Measurements from ENCODE around the gene SLC23A2. TPM values are rescaled to one million over a fixed set of nuclear protein-coding genes. Genes with fewer than 3 reads are reported as not detected.

Gene SLC23A2
- total RNA-seq, 1 experiment from 2014 or later = 14.6 TPM

- ATAC-seq = no peak
- DNase-seq (ENCODE audit: low read depth, low spot score) = no peak
- no peaks in the 10 kb centered on the region for H3K36me3 ChIP-seq (ENCODE audit: control insufficient read depth, insufficient read depth, low read length)
- H3K27me3 ChIP-seq (ENCODE audit: control insufficient read depth, insufficient read depth, low read length) = no peaks in the 10 kb centered on the region
- in situ Hi-C loops (cut with HindIII; ENCODE audit: low pct_unique_long_range_greater_than_20kb, low sequenced_read_pairs) (no loop called here), intact Hi-C loops (cut with micrococcal nuclease; ENCODE audit: unreplicated experiment) (no loop called here)
- no peaks in the 10 kb centered on the region for H3K4me1 ChIP-seq (ENCODE audit: control insufficient read depth, insufficient read depth, low read length)
- H3K27ac ChIP-seq (ENCODE audit: low read length) = no peak overlapping the region
- ChIA-PET CTCF (interaction anchor here (0.6 kb wide), 1 partner anchor 72 kb away, joined by 4 read pairs; no protein-coding TSS in a partner anchor), POLR2A (no interaction called here)
- H3K4me3 ChIP-seq (ENCODE audit: low read depth in 2 of 2, low read length in 2 of 2) = no peak overlapping the region
- H3K9me3 ChIP-seq (ENCODE audit: control insufficient read depth, insufficient read depth, low read depth, low read length) = no peaks in the 10 kb centered on the region
- TF ChIP-seq CTCF (IDR thresholded peaks at IDR 0.05) (no peak), POLR2AphosphoS5 (IDR thresholded peaks at IDR 0.05; ENCODE audit: low read depth, low read length) (no peak), REST (IDR thresholded peaks at IDR 0.05; ENCODE audit: insufficient read depth in 1 of 2, low read depth in 2 of 2, low read length in 1 of 2) (no peak), TCF7L2 (IDR thresholded peaks at IDR 0.05; ENCODE audit: low read depth, low read length) (no peak), SIN3A (IDR thresholded peaks at IDR 0.05; ENCODE audit: borderline replicate concordance, insufficient read depth, low read depth, low read length) (no peak)
- BruUV-seq (replicated peaks) = no TSS peak
Measured at GRCh38 chr20:4896971-4897497, 104.3 kb downstream of the SLC23A2 start.

DNA sequence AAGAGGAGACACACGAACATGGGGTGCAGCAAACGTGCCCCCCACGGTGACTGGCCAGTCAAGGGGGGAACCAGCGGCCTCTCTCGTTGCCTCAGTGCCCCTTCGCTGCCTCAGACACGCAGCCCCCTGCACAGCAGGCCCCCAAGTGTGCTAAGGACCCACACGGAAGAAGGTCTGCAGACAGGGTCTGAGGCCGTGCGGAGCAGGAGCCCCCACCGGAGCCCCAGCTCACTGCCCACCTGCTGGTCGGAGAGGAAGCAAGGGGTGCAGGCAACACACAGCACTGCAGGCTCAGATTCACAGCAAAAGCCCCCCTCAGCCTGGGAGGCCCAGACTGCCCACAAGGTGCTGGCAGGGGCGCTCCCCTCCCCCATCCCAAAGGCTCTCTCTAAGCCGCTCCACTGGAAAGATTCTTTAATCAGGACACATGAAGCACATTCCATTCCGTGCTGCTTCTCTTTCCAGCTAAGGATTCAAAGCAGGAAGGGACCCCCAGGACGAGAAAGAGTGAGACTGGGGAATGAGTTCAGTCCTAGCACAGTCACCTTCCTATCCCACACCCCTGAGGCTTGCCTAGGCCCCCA, 105.1 kb downstream of the SLC23A2 start:
- Histone ChIP-seq H3K27ac (ENCODE audit: low read length) (no peak overlapping the region), H3K27me3 (ENCODE audit: control insufficient read depth, insufficient read depth, low read length) (no peaks in the 10 kb centered on the region), H3K4me1 (ENCODE audit: control insufficient read depth, insufficient read depth, low read length) (no peaks in the 10 kb centered on the region), H3K36me3 (ENCODE audit: control insufficient read depth, insufficient read depth, low read length) (no peaks in the 10 kb centered on the region), H3K4me3 (ENCODE audit: low read depth in 2 of 2, low read length in 2 of 2) (no peak overlapping the region), H3K9me3 (ENCODE audit: control insufficient read depth, insufficient read depth, low read depth, low read length) (no peaks in the 10 kb centered on the region)
- in situ Hi-C loops (cut with HindIII; ENCODE audit: low pct_unique_long_range_greater_than_20kb, low sequenced_read_pairs) = no loop called here
- ATAC-seq = no peak
- ChIA-PET POLR2A (no interaction called here), CTCF (interaction anchor here (0.6 kb wide), 1 partner anchor 73 kb away, joined by 4 read pairs; no protein-coding TSS in a partner anchor)
- no TSS peak for BruUV-seq (replicated peaks)
- TF ChIP-seq SIN3A (IDR thresholded peaks at IDR 0.05; ENCODE audit: borderline replicate concordance, insufficient read depth, low read depth, low read length) (no peak), TCF7L2 (IDR thresholded peaks at IDR 0.05; ENCODE audit: low read depth, low read length) (no peak), POLR2AphosphoS5 (IDR thresholded peaks at IDR 0.05; ENCODE audit: low read depth, low read length) (no peak), CTCF (IDR thresholded peaks at IDR 0.05) (no peak), REST (IDR thresholded peaks at IDR 0.05; ENCODE audit: insufficient read depth in 1 of 2, low read depth in 2 of 2, low read length in 1 of 2) (no peak)
- intact Hi-C loops (cut with micrococcal nuclease; ENCODE audit: unreplicated experiment) = no loop called here
- DNase-seq (ENCODE audit: low read depth, low spot score) = no peak

All from Panc1 (cell line).